Erythroblast (primary cell): ENCODE data around the gene CEBPB.

Source experiments
- GATA1 ChIP-seq: IDR thresholded peaks from 2 replicates; pipeline ENCODE4 v1.6.1; 2011; ENCODE audit warnings: low read depth, mild to moderate bottlenecking, control low read depth, low read length, moderate library complexity
- POLR2A ChIP-seq: IDR thresholded peaks from 2 replicates; pipeline ENCODE4 v1.6.1; 2011; ENCODE audit warnings: mild to moderate bottlenecking, low read length

DNA sequence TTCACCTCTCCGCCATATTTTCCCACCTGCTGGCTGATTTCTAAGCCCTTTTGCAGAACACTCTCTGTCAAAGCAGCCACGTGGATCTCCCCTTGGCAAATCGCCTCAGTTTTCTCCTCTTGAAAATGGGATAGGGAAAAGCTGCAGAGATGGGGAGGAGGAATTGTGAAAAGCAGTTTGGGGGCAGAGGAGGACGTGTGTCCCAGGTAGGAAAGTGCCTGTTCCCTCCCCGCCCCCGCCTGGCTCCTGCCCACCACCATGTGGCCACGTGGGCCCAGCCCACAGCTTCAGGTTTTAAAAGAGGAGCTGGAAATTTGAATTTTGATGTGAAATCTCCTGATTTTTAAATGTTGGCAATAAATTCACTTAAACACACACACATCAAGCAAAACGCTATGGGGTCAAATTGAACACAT lies 3.6 kb upstream of the CEBPB start:
- TF ChIP-seq POLR2A (no peak), GATA1 (no peak)
